HepG2 (cell line): ENCODE results near the gene GP2. TPM values are rescaled to one million over a fixed set of nuclear protein-coding genes. Genes with fewer than 3 reads are reported as not detected.

ENCODE experiments used
- MTA3 ChIP-seq: sonication (generic); formaldehyde crosslinking; IDR thresholded peaks from 2 replicates; pipeline ENCODE4 v1.4.0; 2020; ENCODE audit warnings: missing genetic modification reagents
- NFE2L1 ChIP-seq: sonication (generic); formaldehyde crosslinking; IDR thresholded peaks from 2 replicates; pipeline ENCODE4 v1.4.0; 2020; ENCODE audit warnings: missing genetic modification reagents, mild to moderate bottlenecking, borderline replicate concordance
- NFKB2 ChIP-seq: sonication (generic); formaldehyde crosslinking; IDR thresholded peaks from 2 replicates; pipeline ENCODE4 v1.4.0; 2020; ENCODE audit warnings: missing genetic modification reagents, borderline replicate concordance
- RBFOX2 ChIP-seq: fragments of 200-400 bp; formaldehyde crosslinking; IDR thresholded peaks from 2 replicates; pipeline ENCODE4 v1.6.1; 2017; ENCODE audit warnings: low read depth, mild to moderate bottlenecking, low read length
- SETDB1 ChIP-seq: sonication (generic); formaldehyde crosslinking; IDR thresholded peaks from 2 replicates; pipeline ENCODE4 v1.5.1; 2020; ENCODE audit warnings: missing genetic modification reagents, mild to moderate bottlenecking, borderline replicate concordance
- XRCC5 ChIP-seq: fragments of 200-400 bp; formaldehyde crosslinking; optimal IDR thresholded peaks from 2 replicates; pipeline ENCODE3; 2017; ENCODE audit warnings: mild to moderate bottlenecking, low read length
- YEATS4 ChIP-seq: sonication (generic); formaldehyde crosslinking; IDR thresholded peaks from 2 replicates; pipeline ENCODE4 v1.4.0; 2020; ENCODE audit warnings: missing genetic modification reagents, borderline replicate concordance
- ZIK1 ChIP-seq: sonication (generic); formaldehyde crosslinking; IDR thresholded peaks from 2 replicates; pipeline ENCODE4 v1.5.0; 2020; ENCODE audit warnings: mild to moderate bottlenecking, low read depth, missing genetic modification reagents, borderline replicate concordance
- ZNF33A ChIP-seq: sonication (generic); formaldehyde crosslinking; IDR thresholded peaks from 2 replicates; pipeline ENCODE4 v1.5.1; 2020; ENCODE audit warnings: missing genetic modification reagents, mild to moderate bottlenecking, moderate library complexity, borderline replicate concordance
- ZNF441 ChIP-seq: sonication (generic); formaldehyde crosslinking; IDR thresholded peaks from 2 replicates; pipeline ENCODE4 v1.7.0; 2021; ENCODE audit warnings: missing genetic modification reagents, borderline replicate concordance
- ZNF567 ChIP-seq: sonication (generic); formaldehyde crosslinking; IDR thresholded peaks from 2 replicates; pipeline ENCODE4 v1.8.1; 2023; ENCODE audit warnings: mild to moderate bottlenecking, missing genetic modification reagents, borderline replicate concordance
- ZSCAN25 ChIP-seq: sonication (generic); formaldehyde crosslinking; IDR thresholded peaks from 2 replicates; pipeline ENCODE4 v1.8.0; 2022; ENCODE audit warnings: mild to moderate bottlenecking, missing genetic modification reagents
- polyA plus RNA-seq, 8 experiments: library from polyadenylated mRNA; depleted of rRNA in 3 of 8; stranded (reverse) in 7 of 8; unstranded in 1 of 8; fragments of >200 nt; fragmentation: Illumina TruSeq in 4 of 8; extraction: Trizol in 4 of 8; gene quantifications; 2 replicates each; pipeline versions ENCODE4 v1.2.1 to v1.2.3, GENCODE V29; 2011 to 2016; ENCODE audit warnings: low read depth in 4 of 8, missing spikeins in 1 of 8, mixed read lengths in 1 of 8; ENCODE audit not compliant: insufficient read depth in 1 of 8
- total RNA-seq, 5 experiments: library from RNA; depleted of rRNA; stranded (reverse); fragments of >200 nt; fragmentation: Illumina TruSeq; extraction: Trizol; gene quantifications; 2 replicates each; pipeline ENCODE4 v1.2.3, GENCODE V29; 2016; ENCODE audit warnings: low read depth in 1 of 5
- TF ChIP-seq, protein P1 (sequence below): sonication (generic); formaldehyde crosslinking; IDR thresholded peaks from 2 replicates; pipeline ENCODE4 v1.9.0; 2021; ENCODE audit warnings: mild to moderate bottlenecking, missing genetic modification reagents
- TF ChIP-seq, protein P2 (sequence below): sonication (generic); formaldehyde crosslinking; IDR thresholded peaks from 2 replicates; pipeline ENCODE4 v1.5.0; 2020; ENCODE audit warnings: missing genetic modification reagents
- TF ChIP-seq, protein P3 (sequence below): sonication (generic); formaldehyde crosslinking; IDR thresholded peaks from 2 replicates; pipeline ENCODE4 v1.4.0; 2020; ENCODE audit warnings: missing genetic modification reagents; ENCODE audit errors: not compliant biosample characterization
- TF ChIP-seq, protein P4 (sequence below): sonication (generic); formaldehyde crosslinking; IDR thresholded peaks from 2 replicates; pipeline ENCODE4 v1.4.0; 2020; ENCODE audit warnings: mild to moderate bottlenecking, missing genetic modification reagents
- TF ChIP-seq, protein P5 (sequence below): sonication (generic); formaldehyde crosslinking; IDR thresholded peaks from 2 replicates; pipeline ENCODE4 v1.8.1; 2022; ENCODE audit warnings: low read depth, mild to moderate bottlenecking, missing genetic modification reagents

GP2 gene
- total and polyA plus RNA-seq, 2 of the 13 experiments (the other 11 are each of a cell fraction or from before 2014, with no cell fraction given), result 0.15 to 0.69 TPM

DNA sequence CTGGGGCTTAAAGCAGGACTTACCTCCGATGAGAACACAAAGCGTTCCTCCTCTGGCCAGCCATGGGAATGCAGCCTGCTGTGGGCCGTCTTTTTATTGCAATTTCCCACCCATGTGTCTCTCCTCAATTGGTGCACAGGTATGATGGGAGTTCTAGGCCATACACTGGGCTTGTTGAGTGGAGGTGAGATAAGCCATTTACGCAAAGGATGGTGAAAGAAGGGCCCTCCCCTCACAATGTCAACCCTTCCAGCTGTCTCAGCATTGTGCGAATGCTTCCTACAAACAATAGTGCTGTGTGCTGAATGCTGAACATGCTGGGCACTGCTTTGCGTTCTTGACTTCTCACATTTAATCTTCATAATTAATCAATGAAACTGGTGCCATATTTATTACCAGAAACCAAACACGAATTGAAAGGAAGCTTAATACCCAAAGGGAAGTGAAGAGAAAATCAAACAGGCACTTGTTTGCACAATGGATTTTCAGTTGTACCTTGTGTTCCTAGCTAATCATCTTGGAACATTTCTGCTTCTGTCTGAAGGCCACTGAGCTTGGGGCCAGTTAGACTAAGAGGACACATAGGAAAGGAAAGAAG is at the start of gene GP2 (continued):
- TF ChIP-seq, protein P1, sequence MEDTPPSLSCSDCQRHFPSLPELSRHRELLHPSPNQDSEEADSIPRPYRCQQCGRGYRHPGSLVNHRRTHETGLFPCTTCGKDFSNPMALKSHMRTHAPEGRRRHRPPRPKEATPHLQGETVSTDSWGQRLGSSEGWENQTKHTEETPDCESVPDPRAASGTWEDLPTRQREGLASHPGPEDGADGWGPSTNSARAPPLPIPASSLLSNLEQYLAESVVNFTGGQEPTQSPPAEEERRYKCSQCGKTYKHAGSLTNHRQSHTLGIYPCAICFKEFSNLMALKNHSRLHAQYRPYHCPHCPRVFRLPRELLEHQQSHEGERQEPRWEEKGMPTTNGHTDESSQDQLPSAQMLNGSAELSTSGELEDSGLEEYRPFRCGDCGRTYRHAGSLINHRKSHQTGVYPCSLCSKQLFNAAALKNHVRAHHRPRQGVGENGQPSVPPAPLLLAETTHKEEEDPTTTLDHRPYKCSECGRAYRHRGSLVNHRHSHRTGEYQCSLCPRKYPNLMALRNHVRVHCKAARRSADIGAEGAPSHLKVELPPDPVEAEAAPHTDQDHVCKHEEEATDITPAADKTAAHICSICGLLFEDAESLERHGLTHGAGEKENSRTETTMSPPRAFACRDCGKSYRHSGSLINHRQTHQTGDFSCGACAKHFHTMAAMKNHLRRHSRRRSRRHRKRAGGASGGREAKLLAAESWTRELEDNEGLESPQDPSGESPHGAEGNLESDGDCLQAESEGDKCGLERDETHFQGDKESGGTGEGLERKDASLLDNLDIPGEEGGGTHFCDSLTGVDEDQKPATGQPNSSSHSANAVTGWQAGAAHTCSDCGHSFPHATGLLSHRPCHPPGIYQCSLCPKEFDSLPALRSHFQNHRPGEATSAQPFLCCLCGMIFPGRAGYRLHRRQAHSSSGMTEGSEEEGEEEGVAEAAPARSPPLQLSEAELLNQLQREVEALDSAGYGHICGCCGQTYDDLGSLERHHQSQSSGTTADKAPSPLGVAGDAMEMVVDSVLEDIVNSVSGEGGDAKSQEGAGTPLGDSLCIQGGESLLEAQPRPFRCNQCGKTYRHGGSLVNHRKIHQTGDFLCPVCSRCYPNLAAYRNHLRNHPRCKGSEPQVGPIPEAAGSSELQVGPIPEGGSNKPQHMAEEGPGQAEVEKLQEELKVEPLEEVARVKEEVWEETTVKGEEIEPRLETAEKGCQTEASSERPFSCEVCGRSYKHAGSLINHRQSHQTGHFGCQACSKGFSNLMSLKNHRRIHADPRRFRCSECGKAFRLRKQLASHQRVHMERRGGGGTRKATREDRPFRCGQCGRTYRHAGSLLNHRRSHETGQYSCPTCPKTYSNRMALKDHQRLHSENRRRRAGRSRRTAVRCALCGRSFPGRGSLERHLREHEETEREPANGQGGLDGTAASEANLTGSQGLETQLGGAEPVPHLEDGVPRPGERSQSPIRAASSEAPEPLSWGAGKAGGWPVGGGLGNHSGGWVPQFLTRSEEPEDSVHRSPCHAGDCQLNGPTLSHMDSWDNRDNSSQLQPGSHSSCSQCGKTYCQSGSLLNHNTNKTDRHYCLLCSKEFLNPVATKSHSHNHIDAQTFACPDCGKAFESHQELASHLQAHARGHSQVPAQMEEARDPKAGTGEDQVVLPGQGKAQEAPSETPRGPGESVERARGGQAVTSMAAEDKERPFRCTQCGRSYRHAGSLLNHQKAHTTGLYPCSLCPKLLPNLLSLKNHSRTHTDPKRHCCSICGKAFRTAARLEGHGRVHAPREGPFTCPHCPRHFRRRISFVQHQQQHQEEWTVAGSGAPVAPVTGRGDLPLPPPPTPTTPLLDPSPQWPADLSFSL, result peak; percentile 5; the same call in 1 of the 2 replicates
- TF ChIP-seq ZSCAN25 (CRISPR knock-in tag), result no peak
- no peak for TF ChIP-seq NFE2L1 (CRISPR knock-in tag)
- TF ChIP-seq MTA3 (CRISPR knock-in tag), result no peak
- no peak for TF ChIP-seq ZNF567 (CRISPR knock-in tag)
- no peak for TF ChIP-seq ZNF33A
- TF ChIP-seq RBFOX2, result no peak
- TF ChIP-seq ZIK1, result no peak
- no peak for TF ChIP-seq YEATS4 (CRISPR knock-in tag)
- TF ChIP-seq, protein P2, sequence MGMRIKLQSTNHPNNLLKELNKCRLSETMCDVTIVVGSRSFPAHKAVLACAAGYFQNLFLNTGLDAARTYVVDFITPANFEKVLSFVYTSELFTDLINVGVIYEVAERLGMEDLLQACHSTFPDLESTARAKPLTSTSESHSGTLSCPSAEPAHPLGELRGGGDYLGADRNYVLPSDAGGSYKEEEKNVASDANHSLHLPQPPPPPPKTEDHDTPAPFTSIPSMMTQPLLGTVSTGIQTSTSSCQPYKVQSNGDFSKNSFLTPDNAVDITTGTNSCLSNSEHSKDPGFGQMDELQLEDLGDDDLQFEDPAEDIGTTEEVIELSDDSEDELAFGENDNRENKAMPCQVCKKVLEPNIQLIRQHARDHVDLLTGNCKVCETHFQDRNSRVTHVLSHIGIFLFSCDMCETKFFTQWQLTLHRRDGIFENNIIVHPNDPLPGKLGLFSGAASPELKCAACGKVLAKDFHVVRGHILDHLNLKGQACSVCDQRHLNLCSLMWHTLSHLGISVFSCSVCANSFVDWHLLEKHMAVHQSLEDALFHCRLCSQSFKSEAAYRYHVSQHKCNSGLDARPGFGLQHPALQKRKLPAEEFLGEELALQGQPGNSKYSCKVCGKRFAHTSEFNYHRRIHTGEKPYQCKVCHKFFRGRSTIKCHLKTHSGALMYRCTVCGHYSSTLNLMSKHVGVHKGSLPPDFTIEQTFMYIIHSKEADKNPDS, result no peak
- no peak for TF ChIP-seq SETDB1 (CRISPR knock-in tag)
- TF ChIP-seq, protein P3, sequence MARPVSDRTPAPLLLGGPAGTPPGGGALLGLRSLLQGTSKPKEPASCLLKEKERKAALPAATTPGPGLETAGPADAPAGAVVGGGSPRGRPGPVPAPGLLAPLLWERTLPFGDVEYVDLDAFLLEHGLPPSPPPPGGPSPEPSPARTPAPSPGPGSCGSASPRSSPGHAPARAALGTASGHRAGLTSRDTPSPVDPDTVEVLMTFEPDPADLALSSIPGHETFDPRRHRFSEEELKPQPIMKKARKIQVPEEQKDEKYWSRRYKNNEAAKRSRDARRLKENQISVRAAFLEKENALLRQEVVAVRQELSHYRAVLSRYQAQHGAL, result no peak
- no peak for TF ChIP-seq ZNF441
- TF ChIP-seq, protein P4, sequence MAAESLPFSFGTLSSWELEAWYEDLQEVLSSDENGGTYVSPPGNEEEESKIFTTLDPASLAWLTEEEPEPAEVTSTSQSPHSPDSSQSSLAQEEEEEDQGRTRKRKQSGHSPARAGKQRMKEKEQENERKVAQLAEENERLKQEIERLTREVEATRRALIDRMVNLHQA, result no peak
- TF ChIP-seq, protein P5, sequence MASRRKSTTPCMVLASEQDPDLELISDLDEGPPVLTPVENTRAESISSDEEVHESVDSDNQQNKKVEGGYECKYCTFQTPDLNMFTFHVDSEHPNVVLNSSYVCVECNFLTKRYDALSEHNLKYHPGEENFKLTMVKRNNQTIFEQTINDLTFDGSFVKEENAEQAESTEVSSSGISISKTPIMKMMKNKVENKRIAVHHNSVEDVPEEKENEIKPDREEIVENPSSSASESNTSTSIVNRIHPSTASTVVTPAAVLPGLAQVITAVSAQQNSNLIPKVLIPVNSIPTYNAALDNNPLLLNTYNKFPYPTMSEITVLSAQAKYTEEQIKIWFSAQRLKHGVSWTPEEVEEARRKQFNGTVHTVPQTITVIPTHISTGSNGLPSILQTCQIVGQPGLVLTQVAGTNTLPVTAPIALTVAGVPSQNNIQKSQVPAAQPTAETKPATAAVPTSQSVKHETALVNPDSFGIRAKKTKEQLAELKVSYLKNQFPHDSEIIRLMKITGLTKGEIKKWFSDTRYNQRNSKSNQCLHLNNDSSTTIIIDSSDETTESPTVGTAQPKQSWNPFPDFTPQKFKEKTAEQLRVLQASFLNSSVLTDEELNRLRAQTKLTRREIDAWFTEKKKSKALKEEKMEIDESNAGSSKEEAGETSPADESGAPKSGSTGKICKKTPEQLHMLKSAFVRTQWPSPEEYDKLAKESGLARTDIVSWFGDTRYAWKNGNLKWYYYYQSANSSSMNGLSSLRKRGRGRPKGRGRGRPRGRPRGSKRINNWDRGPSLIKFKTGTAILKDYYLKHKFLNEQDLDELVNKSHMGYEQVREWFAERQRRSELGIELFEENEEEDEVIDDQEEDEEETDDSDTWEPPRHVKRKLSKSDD (CRISPR knock-in tag), result no peak
- TF ChIP-seq NFKB2, result no peak
- no peak for TF ChIP-seq XRCC5
